SU-DHL-6 (cell line): ENCODE measurements around the gene RBM33.
A peak's percentile ranks its signal among the peaks of the same experiment; 100 is the strongest.

Source experiments
- H2AFZ ChIP-seq: fragments of 200-600 bp; sonication (generic); 2 replicates; pipeline ENCODE4 v1.6.1; 2014; ENCODE audit warnings: low read depth, mild to moderate bottlenecking, moderate library complexity, mixed read lengths, antibody characterized with exemption, low read length; ENCODE audit not compliant: severe bottlenecking
- H3F3A ChIP-seq: fragments of 200-600 bp; shearing (Covaris generic); 2 replicates; pipeline ENCODE4 v1.6.0; 2016; ENCODE audit warnings: antibody characterized with exemption, mild to moderate bottlenecking; ENCODE audit not compliant: insufficient read depth
- H3K27ac ChIP-seq: fragments of 200-600 bp; sonication (generic); 2 replicates; pipeline ENCODE4 v1.5.1; 2016; ENCODE audit warnings: low read depth, mild to moderate bottlenecking, low read length, moderate library complexity, mixed read lengths
- H3K27me3 ChIP-seq: fragments of 200-600 bp; sonication (generic), shearing (Covaris generic); 2 replicates; pipeline ENCODE4 v1.6.0; 2014; ENCODE audit warnings: mild to moderate bottlenecking, low read length
- H3K36me3 ChIP-seq: fragments of 200-600 bp; sonication (generic); 2 replicates; pipeline ENCODE4 v1.6.1; 2014; ENCODE audit warnings: mild to moderate bottlenecking, low read length, mixed read lengths
- H3K4me2 ChIP-seq: fragments of 300-600, 200-600 bp; shearing (Covaris generic), sonication (generic); 2 replicates; pipeline ENCODE4 v1.6.0; 2014; ENCODE audit warnings: low read length, low read depth, mild to moderate bottlenecking; ENCODE audit not compliant: poor library complexity, severe bottlenecking
- H3K4me3 ChIP-seq: fragments of 200-600 bp; sonication (generic); 2 replicates; pipeline ENCODE4 v1.5.1; 2014; ENCODE audit warnings: antibody characterized with exemption, low read length, mild to moderate bottlenecking, mixed read lengths; ENCODE audit not compliant: insufficient read depth, poor library complexity, severe bottlenecking
- H3K79me2 ChIP-seq: fragments of 200-600 bp; sonication (generic); 2 replicates; pipeline ENCODE4 v1.6.1; 2014; ENCODE audit warnings: mild to moderate bottlenecking, low read length, moderate library complexity; ENCODE audit not compliant: insufficient read depth
- H3K9ac ChIP-seq: fragments of 200-600 bp; sonication (generic); 2 replicates; pipeline ENCODE4 v1.7.0; 2014; ENCODE audit warnings: mild to moderate bottlenecking, low read length
- H3K9me2 ChIP-seq: fragments of 200-600 bp; sonication (generic); replicated peaks from 2 replicates; pipeline ENCODE4 v1.6.1; 2014; ENCODE audit warnings: low read length; ENCODE audit not compliant: insufficient read depth
- H3K9me3 ChIP-seq: fragments of 200-600 bp; sonication (generic); 2 replicates; pipeline ENCODE4 v1.6.1; 2014; ENCODE audit warnings: low read length, mixed read lengths; ENCODE audit not compliant: insufficient read depth
- H4K20me1 ChIP-seq: fragments of 200-600 bp; sonication (generic); 2 replicates; pipeline ENCODE4 v1.6.1; 2014; ENCODE audit warnings: low read depth, mild to moderate bottlenecking, antibody characterized with exemption, low read length, moderate library complexity, mixed read lengths
- EZH2phosphoT487 ChIP-seq: fragments of 200-600 bp; sonication (generic), shearing (Covaris generic); conservative IDR thresholded peaks from 2 replicates; pipeline ENCODE4 v1.6.1; 2018; ENCODE audit warnings: mild to moderate bottlenecking, antibody characterized with exemption, low read length, moderate library complexity, mixed read lengths
- TF ChIP-seq, protein P1 (sequence below): fragments of 200-600 bp; sonication (generic); IDR thresholded peaks from one replicate; pipeline ENCODE4 v1.5.1; 2017; ENCODE audit warnings: antibody characterized with exemption, mild to moderate bottlenecking, low read length, moderate library complexity; ENCODE audit not compliant: insufficient read depth, poor library complexity, severe bottlenecking

RBM33 gene

DNA sequence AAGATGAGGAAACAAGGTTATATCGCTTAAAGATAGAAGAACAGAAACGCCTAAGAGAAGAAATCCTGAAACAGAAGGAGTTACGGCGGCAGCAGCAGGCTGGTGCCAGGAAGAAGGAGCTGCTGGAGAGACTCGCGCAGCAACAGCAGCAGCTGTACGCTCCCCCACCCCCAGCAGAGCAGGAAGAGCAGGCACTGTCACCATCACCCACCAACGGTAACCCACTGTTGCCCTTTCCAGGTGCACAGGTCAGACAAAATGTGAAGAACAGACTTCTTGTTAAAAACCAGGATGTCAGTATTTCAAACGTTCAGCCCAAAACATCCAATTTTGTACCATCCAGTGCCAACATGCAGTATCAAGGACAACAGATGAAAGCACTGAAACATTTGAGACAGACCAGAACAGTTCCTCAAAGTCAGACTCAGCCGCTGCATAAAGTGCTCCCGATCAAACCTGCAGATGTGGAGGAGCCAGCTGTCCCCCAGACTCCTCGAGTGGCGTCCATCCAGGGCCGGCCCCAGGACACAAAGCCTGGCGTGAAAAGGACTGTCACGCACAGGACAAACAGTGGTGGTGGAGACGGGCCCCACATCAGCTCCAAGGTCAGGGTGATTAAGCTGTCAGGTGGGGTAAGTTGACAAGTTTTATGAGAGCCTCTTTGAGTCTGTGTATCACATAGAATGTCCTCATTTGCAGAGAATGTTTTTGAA is 100.7 kb downstream of the RBM33 start:
- TF ChIP-seq, protein P1, sequence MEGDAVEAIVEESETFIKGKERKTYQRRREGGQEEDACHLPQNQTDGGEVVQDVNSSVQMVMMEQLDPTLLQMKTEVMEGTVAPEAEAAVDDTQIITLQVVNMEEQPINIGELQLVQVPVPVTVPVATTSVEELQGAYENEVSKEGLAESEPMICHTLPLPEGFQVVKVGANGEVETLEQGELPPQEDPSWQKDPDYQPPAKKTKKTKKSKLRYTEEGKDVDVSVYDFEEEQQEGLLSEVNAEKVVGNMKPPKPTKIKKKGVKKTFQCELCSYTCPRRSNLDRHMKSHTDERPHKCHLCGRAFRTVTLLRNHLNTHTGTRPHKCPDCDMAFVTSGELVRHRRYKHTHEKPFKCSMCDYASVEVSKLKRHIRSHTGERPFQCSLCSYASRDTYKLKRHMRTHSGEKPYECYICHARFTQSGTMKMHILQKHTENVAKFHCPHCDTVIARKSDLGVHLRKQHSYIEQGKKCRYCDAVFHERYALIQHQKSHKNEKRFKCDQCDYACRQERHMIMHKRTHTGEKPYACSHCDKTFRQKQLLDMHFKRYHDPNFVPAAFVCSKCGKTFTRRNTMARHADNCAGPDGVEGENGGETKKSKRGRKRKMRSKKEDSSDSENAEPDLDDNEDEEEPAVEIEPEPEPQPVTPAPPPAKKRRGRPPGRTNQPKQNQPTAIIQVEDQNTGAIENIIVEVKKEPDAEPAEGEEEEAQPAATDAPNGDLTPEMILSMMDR, result no peak
- no peak for TF ChIP-seq EZH2phosphoT487
- Histone ChIP-seq H4K20me1 (0 out of 2 replicates have a peak, but pooled peaks cover 10% of the 10 kb centered on the region), H3K4me3 (no peak overlapping the region), H3K27ac (peak overlapping the region; percentile 82), H3F3A (peaks cover 10% of the 10 kb centered on the region; the same call in 1 of the 2 replicates), H3K27me3 (no peaks in the 10 kb centered on the region), H3K36me3 (peaks cover 52% of the 10 kb centered on the region), H2AFZ (no peak overlapping the region), H3K9me3 (no peaks in the 10 kb centered on the region), H3K79me2 (peaks cover 59% of the 10 kb centered on the region), H3K4me2 (peak overlapping the region; percentile 33), H3K9me2 (no peaks in the 10 kb centered on the region), H3K9ac (no peak overlapping the region)

DNA sequence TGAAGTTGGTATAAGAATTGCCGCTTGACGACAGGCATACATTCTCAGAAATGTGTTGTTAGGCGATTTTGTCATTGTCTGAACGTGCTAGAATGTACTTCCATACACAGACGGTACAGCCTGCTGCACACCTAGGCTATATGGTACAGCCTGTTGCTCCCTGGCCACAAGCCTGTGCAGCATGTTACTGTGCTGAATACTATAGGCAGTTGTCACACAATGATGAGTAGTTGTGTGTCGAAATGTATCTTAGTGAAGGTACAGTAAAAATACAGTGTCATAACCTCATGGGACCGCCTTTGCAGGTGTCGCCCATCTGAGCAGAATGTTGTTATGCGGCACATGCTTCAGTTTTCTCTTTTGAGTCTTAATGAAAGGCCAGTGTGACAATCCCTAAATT is 101.3 kb downstream of the RBM33 start:
- Histone ChIP-seq H3K27ac (peak overlapping the region; percentile 82), H3K4me2 (peak overlapping the region; percentile 33)

DNA sequence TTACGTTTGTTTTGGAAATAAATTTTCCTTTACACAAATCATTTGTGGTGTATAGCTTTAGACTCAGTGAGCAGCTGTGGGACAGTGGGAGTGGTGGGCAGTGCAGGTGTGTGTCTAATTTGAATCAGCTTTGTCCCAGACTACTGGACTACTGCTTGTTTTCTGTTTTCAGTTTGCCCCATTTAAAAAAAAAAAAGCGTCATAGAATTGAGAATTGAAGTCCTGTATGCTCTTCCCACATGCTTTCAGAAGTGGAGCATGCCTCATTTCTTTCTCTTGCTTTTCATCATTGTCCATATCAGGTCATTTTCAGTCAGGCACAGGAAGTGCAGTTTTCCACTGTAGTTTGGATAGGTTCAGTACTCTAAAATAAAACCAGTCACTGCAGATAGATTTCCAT is 101.7 kb downstream of the RBM33 start:
- H3F3A ChIP-seq, result peaks cover 10% of the 10 kb centered on the region; the same call in 1 of the 2 replicates
- no peak overlapping the region for H2AFZ ChIP-seq
- peak overlapping the region; percentile 33 for H3K4me2 ChIP-seq
- no peak overlapping the region for H3K4me3 ChIP-seq
- no peaks in the 10 kb centered on the region for H3K9me3 ChIP-seq
- H4K20me1 ChIP-seq, result 0 out of 2 replicates have a peak, but pooled peaks cover 10% of the 10 kb centered on the region
- peak overlapping the region; percentile 82 for H3K27ac ChIP-seq
- no peaks in the 10 kb centered on the region for H3K9me2 ChIP-seq
- no peaks in the 10 kb centered on the region for H3K27me3 ChIP-seq
- no peak overlapping the region for H3K9ac ChIP-seq
- TF ChIP-seq EZH2phosphoT487, result no peak
- TF ChIP-seq, protein P1, result no peak
- peaks cover 42% of the 10 kb centered on the region for H3K36me3 ChIP-seq
- peaks cover 67% of the 10 kb centered on the region for H3K79me2 ChIP-seq

More for the DNA sequence above, 101.3 kb downstream of the RBM33 start:
- no peak overlapping the region for H3K4me3 ChIP-seq
- H3K27me3 ChIP-seq, result no peaks in the 10 kb centered on the region
- peaks cover 46% of the 10 kb centered on the region for H3K36me3 ChIP-seq
- peaks cover 10% of the 10 kb centered on the region; the same call in 1 of the 2 replicates for H3F3A ChIP-seq
- no peak overlapping the region for H3K9ac ChIP-seq
- no peaks in the 10 kb centered on the region for H3K9me3 ChIP-seq
- peaks cover 62% of the 10 kb centered on the region for H3K79me2 ChIP-seq
- no peaks in the 10 kb centered on the region for H3K9me2 ChIP-seq
- no peak for TF ChIP-seq EZH2phosphoT487
- TF ChIP-seq, protein P1, result no peak
- H4K20me1 ChIP-seq, result 0 out of 2 replicates have a peak, but pooled peaks cover 10% of the 10 kb centered on the region
- no peak overlapping the region for H2AFZ ChIP-seq
